Measurements from ENCODE around the gene AHSG. TPM values are rescaled to one million over a fixed set of nuclear protein-coding genes. Genes with fewer than 3 reads are reported as not detected.
"Not testable (repeated sequence)": the region's sequence is repeated elsewhere in the genome, so short reads cannot be mapped to it uniquely, and the experiment has no call there.

AHSG gene, protein sequence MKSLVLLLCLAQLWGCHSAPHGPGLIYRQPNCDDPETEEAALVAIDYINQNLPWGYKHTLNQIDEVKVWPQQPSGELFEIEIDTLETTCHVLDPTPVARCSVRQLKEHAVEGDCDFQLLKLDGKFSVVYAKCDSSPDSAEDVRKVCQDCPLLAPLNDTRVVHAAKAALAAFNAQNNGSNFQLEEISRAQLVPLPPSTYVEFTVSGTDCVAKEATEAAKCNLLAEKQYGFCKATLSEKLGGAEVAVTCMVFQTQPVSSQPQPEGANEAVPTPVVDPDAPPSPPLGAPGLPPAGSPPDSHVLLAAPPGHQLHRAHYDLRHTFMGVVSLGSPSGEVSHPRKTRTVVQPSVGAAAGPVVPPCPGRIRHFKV
- total RNA-seq: 0.53 TPM

DNA sequence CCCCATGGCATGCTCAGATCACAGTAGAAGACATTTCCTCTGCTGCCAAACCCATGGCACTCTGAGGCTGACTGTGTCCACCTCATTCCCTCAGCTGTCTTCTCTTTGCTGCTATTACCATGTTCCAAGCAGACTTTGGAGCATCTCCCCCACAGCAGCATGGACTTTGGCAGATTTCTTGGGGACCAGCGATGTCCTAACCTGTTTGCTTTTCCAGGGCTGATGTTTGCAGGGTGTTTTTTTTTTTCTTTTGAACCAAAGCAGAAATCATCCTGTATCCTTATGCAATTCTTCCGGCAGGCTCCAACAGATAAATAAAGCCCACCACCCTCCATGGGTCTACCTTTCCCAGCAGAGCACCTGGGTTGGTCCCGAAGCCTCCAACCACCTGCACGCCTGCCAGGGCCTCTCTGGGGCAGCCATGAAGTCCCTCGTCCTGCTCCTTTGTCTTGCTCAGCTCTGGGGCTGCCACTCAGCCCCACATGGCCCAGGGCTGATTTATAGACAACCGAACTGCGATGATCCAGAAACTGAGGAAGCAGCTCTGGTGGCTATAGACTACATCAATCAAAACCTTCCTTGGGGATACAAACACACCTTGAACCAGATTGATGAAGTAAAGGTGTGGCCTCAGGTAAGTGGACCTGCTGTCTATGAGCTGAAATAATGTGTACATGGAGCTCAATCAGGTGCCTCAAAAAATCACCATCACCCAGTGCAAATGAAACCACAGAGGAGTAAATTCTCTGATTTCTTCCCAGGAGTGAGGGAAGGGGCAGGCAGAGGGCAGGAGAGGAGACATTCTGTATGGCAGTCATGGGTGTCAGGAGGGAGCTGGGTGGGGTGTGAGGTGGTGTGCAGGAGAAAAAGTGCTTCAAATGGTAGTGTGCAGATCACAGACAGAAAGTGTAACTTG is at the start of gene AHSG:
AHSG (plus strand) TSS at position 340 of the 916 bp plus-strand sequence; CDS start at position 422, 82 bp downstream.
- Histone ChIP-seq H3K27ac (no peak within 1 kb of the TSS), H3K27me3 (no peaks in the 10 kb centered on the region), H3K36me3 (no peaks in the 10 kb centered on the region), H3K9me3 (no peaks in the 10 kb centered on the region), H3K4me1 (peaks cover 2 to 4% of the 10 kb centered on the region in 2 donors), H3K4me3 (no peak within 1 kb of the TSS)
- intact Hi-C loops (cut with DNase I): loop anchor here (10.0 kb wide), 1 partner anchor 322 kb away; the partner anchor contains the start of gene ST6GAL1
- DNase-seq (ENCODE audit: low spot score in 2 of 2): no peak
- TF ChIP-seq, protein P1, sequence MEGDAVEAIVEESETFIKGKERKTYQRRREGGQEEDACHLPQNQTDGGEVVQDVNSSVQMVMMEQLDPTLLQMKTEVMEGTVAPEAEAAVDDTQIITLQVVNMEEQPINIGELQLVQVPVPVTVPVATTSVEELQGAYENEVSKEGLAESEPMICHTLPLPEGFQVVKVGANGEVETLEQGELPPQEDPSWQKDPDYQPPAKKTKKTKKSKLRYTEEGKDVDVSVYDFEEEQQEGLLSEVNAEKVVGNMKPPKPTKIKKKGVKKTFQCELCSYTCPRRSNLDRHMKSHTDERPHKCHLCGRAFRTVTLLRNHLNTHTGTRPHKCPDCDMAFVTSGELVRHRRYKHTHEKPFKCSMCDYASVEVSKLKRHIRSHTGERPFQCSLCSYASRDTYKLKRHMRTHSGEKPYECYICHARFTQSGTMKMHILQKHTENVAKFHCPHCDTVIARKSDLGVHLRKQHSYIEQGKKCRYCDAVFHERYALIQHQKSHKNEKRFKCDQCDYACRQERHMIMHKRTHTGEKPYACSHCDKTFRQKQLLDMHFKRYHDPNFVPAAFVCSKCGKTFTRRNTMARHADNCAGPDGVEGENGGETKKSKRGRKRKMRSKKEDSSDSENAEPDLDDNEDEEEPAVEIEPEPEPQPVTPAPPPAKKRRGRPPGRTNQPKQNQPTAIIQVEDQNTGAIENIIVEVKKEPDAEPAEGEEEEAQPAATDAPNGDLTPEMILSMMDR (IDR thresholded peaks at IDR 0.05): no peak

DNA sequence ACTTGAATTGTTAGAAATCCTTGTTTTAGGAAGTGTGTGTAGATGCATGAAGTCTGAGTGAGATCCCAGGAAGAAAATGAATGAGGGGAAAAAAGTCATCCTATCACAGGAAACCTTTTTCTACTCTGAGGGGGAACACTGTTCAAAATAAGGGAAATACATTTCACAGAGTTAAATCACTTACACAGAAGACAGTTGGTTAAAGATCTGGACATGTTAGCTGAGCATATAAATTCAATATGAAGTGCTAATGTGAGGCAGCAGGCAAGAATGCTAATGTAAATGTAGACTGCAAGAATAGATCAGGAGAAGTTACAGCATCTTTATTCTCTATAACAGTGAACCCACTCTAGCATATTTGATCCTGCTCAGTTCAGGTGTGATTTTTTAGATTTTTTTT is 48.3 kb upstream of the AHSG start:
- H3K9me3 ChIP-seq: no peaks in the 10 kb centered on the region
- intact Hi-C loops (cut with DNase I): loop anchor here (10.0 kb wide), 2 partner anchors 980 to 1280 kb away; partner anchors contain the start of gene SENP2
- TF ChIP-seq, protein P1 (IDR thresholded peaks at IDR 0.05): no peak
- H3K4me3 ChIP-seq: no peak overlapping the region
- no peaks in the 10 kb centered on the region for H3K27me3 ChIP-seq
- DNase-seq (ENCODE audit: low spot score in 2 of 2): no peak
- H3K27ac ChIP-seq: no peak overlapping the region
- H3K4me1 ChIP-seq: peaks cover 0 to 16% of the 10 kb centered on the region in 2 donors
- H3K36me3 ChIP-seq: peaks cover 3 to 4% of the 10 kb centered on the region in 2 donors

DNA sequence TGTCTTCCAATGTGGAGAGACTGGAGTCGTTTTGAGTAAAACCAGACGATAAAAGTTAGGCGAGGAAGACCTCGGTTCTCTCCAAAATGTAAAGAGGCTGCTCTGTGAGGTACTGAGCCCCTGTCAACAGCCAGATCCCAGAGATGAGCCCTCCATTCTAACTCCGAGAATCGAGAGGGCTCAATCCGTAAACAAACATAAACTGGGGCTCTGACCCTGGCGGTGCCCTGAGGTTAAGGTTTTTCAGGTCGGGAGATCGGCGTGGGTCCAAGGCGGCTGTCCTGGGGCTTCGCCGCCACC is 46.1 kb upstream of the AHSG start:
- H3K4me3 ChIP-seq: peak overlapping the region; percentile 82 to 87
- H3K36me3 ChIP-seq: peaks cover 3 to 4% of the 10 kb centered on the region in 2 donors
- no peaks in the 10 kb centered on the region for H3K27me3 ChIP-seq
- H3K27ac ChIP-seq: peak overlapping the region; percentile 77 to 79
- DNase-seq (ENCODE audit: low spot score in 2 of 2): no peak
- TF ChIP-seq, protein P1 (IDR thresholded peaks at IDR 0.05): no peak
- no peaks in the 10 kb centered on the region for H3K9me3 ChIP-seq
- intact Hi-C loops (cut with DNase I): loop anchor here (1.0 to 10.0 kb wide), 3 partner anchors 51 to 1282 kb away; partner anchors contain the start of gene SENP2
- peaks cover 0 to 23% of the 10 kb centered on the region in 2 donors for H3K4me1 ChIP-seq

DNA sequence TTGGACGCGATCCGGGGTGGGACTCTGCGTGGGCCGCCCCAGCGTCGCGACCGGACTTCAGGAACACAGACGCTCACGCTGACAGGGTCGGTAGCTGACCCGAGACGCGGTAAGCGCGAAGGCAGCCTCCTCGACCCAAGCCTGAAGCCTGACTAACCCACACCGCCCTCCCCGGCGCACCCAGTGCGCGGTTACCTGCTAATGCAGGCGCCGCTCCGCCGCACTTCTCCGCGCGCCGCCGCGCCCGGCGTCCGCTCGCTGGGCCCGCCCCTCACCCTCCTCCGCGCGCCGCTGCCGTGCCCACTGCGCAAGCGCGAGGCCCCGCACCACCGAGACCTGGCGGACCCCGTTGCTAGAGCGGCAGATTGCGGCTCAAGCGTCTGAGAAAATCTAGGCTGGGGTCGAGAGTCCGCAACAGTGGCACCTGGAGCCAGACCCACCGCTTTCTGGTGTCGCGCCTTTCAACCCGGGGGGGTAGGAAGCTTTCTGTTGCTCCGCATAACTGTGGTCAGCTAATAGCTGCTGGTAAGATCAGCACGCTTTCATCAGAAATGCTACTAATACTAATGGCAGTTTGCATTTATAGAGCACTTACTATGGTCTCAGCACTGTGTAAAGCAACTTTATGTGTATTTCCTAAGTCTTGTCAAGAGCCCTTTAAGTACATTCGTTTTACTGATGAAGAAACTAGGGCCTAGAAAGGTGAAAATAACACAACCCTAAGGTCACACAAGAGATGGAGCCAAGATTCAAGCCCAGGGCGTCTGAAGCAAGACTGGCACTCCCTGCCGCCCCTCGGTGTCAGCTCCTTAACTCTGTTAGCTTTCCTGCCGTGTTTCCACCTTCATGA is 45.6 kb upstream of the AHSG start, which contains the start of gene TBCCD1:
TBCCD1 (minus strand) TSS at position 268 of the 850 bp plus-strand sequence. CDS start 3,010 bp downstream, outside the sequence.
- H3K9me3 ChIP-seq: no peaks in the 10 kb centered on the region
- H3K27ac ChIP-seq: peak within 1 kb of the TSS; percentile 77 to 79
- H3K36me3 ChIP-seq: peaks cover 0 to 3% of the 10 kb centered on the region in 2 donors
- H3K4me1 ChIP-seq: peaks cover 0 to 21% of the 10 kb centered on the region in 2 donors
- intact Hi-C loops (cut with DNase I): loop anchor here (1.0 to 10.0 kb wide), 3 partner anchors 50 to 1282 kb away; partner anchors contain the start of gene SENP2
- TF ChIP-seq, protein P1 (IDR thresholded peaks at IDR 0.05): no peak
- no peaks in the 10 kb centered on the region for H3K27me3 ChIP-seq
- DNase-seq (ENCODE audit: low spot score in 2 of 2): peak; percentile 60 to 93
- peak within 1 kb of the TSS; percentile 82 to 87 for H3K4me3 ChIP-seq

DNA sequence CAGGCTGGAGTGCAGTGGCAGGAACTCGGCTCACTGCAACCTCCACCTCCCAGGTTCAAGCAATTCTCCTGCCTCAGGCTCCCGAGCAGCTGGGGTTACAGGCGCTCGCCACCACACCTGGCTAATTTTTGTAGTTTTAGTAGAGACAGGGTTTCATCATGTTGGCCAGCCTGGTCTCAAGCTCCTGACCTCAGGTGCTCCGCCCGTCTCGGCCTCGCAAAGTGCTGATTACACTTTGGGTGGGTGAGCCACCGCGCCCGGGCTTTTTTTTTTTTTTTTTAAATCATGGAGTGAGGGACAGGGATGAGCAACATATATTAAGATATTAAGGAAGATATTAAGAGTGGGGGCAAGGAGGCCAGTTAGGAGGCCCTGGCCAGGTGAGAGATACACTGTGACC is 43.5 kb upstream of the AHSG start:
- Histone ChIP-seq H3K4me1 (peaks cover 0 to 21% of the 10 kb centered on the region in 2 donors), H3K4me3 (peak overlapping the region in 1 of 2 donors; percentile 53), H3K36me3 (peaks cover 6 to 21% of the 10 kb centered on the region in 2 donors)
- not testable (repeated sequence) for DNase-seq (ENCODE audit: low spot score in 2 of 2); H3K27ac ChIP-seq; H3K27me3 ChIP-seq; H3K9me3 ChIP-seq
- intact Hi-C loops (cut with DNase I): loop anchor here (10.0 kb wide), 2 partner anchors 985 to 1285 kb away; partner anchors contain the start of gene SENP2
